ENCODE data around the gene DCLK2.

DCLK2 gene

GRCh38 chr4:150250293-150250997 is 172.2 kb downstream of the DCLK2 start:
- no peak for DNase-seq

DNA sequence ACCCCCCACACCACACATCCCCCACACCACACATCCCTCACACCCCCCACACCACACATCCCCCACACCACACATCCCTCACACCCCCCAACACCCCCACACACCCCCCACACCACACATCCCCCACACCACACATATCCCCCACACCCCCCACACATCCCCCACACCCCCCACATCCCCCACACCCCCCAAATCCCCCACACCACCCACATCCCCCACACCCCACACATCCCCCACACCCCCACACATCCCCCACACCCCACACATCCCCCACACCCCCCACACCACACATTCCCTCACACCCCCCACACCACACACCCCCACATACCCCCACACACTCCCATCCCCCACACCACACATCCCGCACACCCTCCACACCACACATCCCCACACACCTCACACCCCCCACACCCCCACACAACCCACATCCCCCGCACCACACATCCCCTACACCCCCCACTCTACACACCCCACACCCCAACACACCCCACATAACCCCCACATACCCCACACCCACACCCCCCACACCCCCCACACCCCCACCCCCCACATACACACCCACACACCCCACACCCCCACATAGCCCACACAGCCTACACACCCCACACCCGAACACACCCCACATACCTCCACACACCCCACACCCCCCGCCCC is 172.9 kb downstream of the DCLK2 start:
- no peak for DNase-seq

DNA sequence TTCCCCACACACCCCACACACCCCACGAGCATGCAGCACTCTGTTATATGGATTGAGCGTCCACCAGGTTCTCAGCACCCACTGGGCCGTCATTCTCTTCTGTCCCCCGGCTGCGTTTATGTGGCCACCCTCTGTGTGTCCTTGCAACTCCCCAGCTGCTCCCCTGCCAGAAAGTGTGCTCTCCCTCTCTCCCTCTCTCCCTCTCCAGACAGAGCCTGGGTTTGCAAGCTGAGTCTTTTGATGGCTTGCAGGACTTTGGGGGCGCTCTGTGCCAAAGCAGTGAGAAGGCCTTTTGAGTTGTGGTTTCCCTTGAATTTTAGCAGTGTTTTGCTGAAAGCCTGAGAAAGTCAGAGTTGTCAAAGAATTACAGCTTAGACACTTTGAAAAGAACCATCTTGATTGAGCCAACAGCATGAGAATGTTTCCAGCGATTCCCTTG is 173.5 kb downstream of the DCLK2 start:
- DNase-seq, result no peak

- no peak for DNase-seq
Measured at GRCh38 chr4:150252306-150252705, 174.1 kb downstream of the DCLK2 start.

- no peak for DNase-seq
Measured at GRCh38 chr4:150252741-150253140, 174.5 kb downstream of the DCLK2 start.

GRCh38 chr4:150253416-150253815 is 175.2 kb downstream of the DCLK2 start:
- no peak for DNase-seq

- DNase-seq, result no peak
Measured at GRCh38 chr4:150253965-150254630, 175.9 kb downstream of the DCLK2 start.

DNA sequence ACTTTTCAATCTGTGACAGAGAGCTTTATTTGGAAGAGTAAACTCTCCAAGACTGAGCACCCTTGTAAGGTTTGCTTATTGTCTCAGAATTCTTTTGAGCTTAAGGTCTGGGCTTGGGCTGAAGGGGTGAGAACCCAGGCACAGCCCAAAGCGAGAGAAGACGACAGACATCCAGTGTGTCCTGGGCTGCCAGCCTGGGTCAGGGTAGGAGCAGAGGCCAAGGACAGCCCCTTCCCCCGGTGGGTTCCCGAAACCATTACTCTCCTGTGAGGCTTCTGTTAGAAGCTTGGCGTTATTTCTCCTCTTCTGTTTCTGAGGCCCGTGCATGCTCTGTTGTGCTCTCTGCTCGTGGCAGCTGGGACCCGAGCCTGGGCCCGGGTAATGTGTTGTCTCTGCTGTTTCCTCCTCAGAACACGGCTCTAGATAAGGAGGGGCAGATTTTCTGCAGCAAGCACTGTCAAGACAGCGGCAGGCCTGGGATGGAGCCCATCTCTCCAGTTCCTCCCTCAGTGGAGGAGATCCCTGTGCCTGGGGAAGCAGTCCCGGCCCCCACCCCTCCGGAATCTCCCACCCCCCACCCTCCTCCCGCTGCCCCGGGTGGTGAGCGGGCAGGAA is 177.5 kb downstream of the DCLK2 start:
- no peak for DNase-seq

GRCh38 chr4:150256225-150256620 is 178.0 kb downstream of the DCLK2 start:
- no peak for DNase-seq

GRCh38 chr4:150256841-150257730 is 178.8 kb downstream of the DCLK2 start:
- DNase-seq, result peak; percentile 71

DNA sequence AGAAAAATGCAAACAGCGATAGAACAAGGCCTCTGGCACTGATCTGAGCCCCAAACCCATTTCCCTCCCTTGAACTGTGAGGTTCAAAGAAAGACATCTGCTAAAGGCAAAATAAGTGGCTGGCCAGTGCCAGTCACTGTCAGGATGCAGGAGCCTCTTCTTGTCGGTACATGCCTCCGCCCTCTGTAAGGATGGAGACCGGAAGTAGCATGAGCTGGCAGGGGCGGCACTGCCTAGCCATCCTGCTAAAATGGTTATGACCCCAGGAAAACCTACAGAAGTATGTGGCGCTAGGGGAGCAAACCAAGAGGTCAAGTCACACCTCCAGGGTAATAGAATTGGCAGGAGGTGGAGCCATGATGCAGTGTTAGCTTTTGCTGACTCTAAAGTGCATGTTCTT is 180.3 kb downstream of the DCLK2 start:
- DNase-seq, result no peak

- no peak for DNase-seq
Measured at GRCh38 chr4:150259861-150260567, 181.8 kb downstream of the DCLK2 start.

DNA sequence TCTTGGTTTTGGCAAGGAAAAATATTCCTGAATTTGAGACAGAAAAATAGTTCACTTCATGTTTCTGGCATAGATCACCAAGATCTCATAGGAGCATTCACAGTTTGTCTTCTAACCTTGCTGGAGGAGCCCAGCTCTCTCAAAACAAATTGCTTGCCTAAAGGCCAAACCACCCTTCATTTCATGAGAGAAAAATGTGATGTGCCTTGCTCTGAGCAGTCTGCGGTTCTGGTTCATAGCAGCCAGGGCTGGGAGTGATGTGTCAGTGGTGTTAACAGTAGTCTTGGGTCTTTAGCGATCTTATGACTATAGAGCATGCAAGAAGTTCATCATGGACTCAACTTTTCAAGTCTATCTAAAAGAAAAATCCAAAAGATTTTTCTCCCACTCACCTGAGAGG is 183.3 kb downstream of the DCLK2 start:
- DNase-seq, result no peak

- DNase-seq, result no peak
Measured at GRCh38 chr4:150262611-150263010, 184.4 kb downstream of the DCLK2 start.

GRCh38 chr4:150264595-150265161 is 186.4 kb downstream of the DCLK2 start:
- DNase-seq, result no peak

DNA sequence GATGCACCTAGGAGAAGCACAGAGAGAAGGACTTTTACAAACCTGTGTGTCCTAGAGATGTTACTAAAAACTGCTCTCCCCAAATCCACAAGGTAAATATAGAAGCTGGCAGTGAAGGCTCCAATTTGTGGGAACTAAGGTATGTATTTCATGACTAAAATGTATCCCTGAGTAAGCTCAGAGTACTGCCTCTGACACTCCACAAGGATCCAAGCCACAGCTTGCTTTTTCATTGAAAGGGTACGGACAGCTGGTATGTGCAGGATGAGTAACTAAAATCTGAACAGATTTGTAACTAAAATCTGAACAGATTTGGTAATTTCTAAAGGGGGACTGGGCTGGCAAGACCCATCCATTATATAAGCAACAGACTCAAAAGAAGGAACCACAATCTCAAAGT is 187.6 kb downstream of the DCLK2 start:
- DNase-seq, result no peak

DNA sequence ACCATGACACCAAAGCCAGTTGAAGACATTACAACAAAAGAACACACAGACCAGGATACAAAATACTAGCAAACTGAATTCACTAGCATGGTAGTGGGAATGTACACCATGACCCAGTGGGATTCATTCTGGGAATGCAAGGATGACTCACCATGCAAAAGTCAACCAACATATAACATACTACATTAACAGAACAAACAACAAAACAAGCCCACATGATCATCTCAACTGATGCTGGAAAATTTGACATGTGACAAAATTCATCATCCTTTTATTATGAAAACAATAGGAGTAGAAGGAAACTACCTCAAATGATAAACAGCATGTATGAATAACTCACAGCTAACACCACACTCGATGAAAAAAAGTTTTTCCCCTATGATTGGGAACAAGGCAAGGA is 190.2 kb downstream of the DCLK2 start:
- DNase-seq, result no peak

- DNase-seq, result no peak
Measured at GRCh38 chr4:150278206-150278605, 200.0 kb downstream of the DCLK2 start.

DNA sequence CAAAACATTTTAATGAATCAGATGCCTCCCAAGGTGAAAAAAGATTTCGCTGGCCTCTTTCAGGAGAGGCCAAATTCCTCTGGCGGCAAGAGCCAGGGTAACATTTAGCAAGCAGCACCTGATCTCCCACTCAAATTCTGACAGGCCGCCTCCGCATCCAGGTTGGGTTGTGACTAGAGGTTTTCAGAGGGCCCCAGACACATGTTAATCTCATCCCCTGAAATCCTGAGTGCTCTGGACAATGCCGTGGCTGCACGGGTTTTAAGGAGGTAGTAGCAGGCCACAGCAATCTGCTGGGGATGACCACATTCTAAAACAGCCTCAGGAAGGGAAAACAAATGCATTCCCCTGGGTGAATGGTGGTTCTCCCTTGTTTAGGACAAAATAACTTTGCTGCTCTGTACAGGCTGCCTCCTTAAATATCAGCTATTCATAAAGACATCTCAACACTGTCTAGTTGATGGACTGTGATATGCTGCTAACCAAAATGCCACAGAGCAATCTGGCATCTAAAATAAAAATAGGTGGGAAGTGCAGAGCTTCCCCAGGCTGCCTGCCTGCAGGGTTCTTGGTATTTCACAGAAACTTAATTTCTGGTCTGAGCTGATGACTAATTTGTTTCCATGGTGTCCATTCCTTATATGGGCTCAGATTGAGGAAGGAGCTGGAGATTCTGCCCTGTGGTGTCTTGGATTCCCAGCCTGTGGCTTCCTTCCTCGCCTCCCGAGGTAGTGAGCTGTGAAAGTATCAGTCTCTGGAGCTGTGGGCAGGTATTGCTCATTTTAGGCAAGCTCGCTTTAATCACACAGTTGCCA is 202.0 kb downstream of the DCLK2 start:
- no peak for DNase-seq

GRCh38 chr4:150280975-150281374 is 202.7 kb downstream of the DCLK2 start:
- DNase-seq, result no peak

DNA sequence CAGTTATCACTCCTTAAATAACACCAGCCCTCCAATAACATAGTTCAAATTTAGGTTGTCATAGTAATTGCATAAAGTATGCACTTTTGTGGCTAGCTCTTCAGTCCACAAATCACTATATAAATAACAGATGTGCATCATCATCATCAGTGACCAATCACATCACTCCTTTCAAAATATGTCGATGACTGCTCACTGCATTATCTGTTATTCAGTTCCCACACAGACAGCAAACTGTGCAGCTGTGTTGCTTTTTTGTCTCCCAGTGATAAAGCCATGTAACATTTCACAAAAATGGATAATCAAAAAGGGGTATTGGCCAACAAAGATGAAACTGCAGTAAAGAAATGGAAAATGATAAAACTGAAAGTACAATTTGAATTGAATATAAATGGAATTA is 205.4 kb downstream of the DCLK2 start:
- no peak for DNase-seq

All from NCI-H526 treated with DMSO at 0.1 percent for 48 hours (cell line).